Gastroesophageal sphincter (tissue), 3 donors: ENCODE measurements around the gene MTA3.
"Not testable (repeated sequence)": the region's sequence is repeated elsewhere in the genome, so short reads cannot be mapped to it uniquely, and the experiment has no call there.

Source experiments
- CTCF ChIP-seq, 4 experiments: fragments of 200-600 bp in 2 of 4; fragments of 450-650 bp in 2 of 4; sonication (generic) in 1 of 4; IDR thresholded peaks; one replicate each; pipeline ENCODE4 v1.5.1; 2017 to 2019; ENCODE audit warnings: antibody characterized with exemption in 4 of 4, mild to moderate bottlenecking in 2 of 4, moderate library complexity in 2 of 4
- EP300 ChIP-seq: sonication (generic); formaldehyde crosslinking; IDR thresholded peaks from one replicate; pipeline ENCODE4 v1.6.1; 2017; ENCODE audit warnings: antibody characterized with exemption, mild to moderate bottlenecking

DNA sequence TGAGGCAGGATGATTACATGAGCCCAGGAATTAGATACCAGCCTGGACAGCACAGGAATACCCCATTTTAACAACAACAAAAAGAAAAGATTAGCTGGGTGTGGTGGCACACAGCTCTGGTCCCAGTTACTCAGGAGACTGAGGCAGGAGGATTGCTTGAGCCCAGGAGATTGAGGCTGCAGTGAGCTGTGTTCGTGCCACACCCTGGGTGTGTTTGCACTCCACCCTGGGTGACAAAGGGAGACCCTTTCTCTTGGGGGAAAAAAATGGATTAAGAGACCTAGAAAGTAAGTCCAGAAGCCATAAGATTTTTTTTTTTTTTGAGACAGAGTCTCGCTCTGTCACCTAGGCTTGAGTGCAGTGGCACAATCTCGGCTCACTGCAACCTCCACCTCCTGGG lies 16.2 kb downstream of the MTA3 start:
- TF ChIP-seq EP300; CTCF (IDR thresholded peaks at IDR 0.05): not testable (repeated sequence)
